Prostate gland (tissue), 2 donors: ENCODE measurements around the gene FILIP1.

ENCODE experiments used
- CTCF ChIP-seq, 4 experiments: fragments of 200-600 bp in 2 of 4; fragments of 450-650 bp in 2 of 4; sonication (generic) in 2 of 4; IDR thresholded peaks; 1 replicate in 3 of 4; 2 replicates in 1 of 4; pipeline ENCODE4 v1.5.1; 2016 to 2019; ENCODE audit warnings: antibody characterized with exemption in 4 of 4, mild to moderate bottlenecking in 2 of 4, moderate library complexity in 2 of 4
- POLR2A ChIP-seq: fragments of 450-650 bp; IDR thresholded peaks from one replicate; pipeline ENCODE4 v1.6.1; 2016; ENCODE audit warnings: antibody characterized with exemption, mild to moderate bottlenecking

- TF ChIP-seq CTCF (IDR thresholded peaks at IDR 0.05) = no peak
- no peak for TF ChIP-seq POLR2A
These were observed 213.3 kb downstream of the FILIP1 start for GRCh38 chr6:75280131-75280855.
